ENCODE data around the gene C10orf71. TPM values are rescaled to one million over a fixed set of nuclear protein-coding genes. Genes with fewer than 3 reads are reported as not detected.

C10orf71 gene
- total RNA-seq, 1 experiment from 2014 or later = not detected

DNA sequence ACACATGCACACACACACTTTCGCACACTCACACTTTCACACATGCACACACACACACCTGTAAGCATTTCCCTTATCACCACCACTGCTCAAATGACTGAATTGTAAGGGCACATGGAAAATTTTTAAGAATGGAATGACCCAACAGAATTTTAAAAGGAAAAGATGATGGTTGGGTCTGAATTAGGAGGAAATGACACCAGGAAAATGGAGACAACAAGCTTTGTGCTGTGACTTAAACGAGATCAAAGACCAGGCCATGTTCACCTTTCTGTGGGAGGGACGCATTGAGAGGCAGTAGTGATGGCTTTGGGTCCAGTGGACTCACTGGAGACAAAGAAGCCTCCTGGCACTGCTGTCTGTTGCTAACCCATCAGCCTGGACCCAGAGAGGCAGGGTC is 16.7 kb upstream of the C10orf71 start:
- no peak for DNase-seq
- Mint-ChIP-seq H3K9me3 (ENCODE audit: low read depth, unreplicated experiment) (no peaks in the 10 kb centered on the region), H3K36me3 (ENCODE audit: insufficient read depth, unreplicated experiment) (no peaks in the 10 kb centered on the region), H3K27me3 (ENCODE audit: unreplicated experiment) (peaks cover 100% of the 10 kb centered on the region), H3K4me1 (ENCODE audit: low read depth, unreplicated experiment) (no peaks in the 10 kb centered on the region), H3K4me3 (ENCODE audit: low read depth, unreplicated experiment) (no peak overlapping the region), H3K27ac (ENCODE audit: unreplicated experiment) (no peak overlapping the region)
- BruUV-seq (replicated peaks) = no TSS peak
- TF ChIP-seq, protein P1, sequence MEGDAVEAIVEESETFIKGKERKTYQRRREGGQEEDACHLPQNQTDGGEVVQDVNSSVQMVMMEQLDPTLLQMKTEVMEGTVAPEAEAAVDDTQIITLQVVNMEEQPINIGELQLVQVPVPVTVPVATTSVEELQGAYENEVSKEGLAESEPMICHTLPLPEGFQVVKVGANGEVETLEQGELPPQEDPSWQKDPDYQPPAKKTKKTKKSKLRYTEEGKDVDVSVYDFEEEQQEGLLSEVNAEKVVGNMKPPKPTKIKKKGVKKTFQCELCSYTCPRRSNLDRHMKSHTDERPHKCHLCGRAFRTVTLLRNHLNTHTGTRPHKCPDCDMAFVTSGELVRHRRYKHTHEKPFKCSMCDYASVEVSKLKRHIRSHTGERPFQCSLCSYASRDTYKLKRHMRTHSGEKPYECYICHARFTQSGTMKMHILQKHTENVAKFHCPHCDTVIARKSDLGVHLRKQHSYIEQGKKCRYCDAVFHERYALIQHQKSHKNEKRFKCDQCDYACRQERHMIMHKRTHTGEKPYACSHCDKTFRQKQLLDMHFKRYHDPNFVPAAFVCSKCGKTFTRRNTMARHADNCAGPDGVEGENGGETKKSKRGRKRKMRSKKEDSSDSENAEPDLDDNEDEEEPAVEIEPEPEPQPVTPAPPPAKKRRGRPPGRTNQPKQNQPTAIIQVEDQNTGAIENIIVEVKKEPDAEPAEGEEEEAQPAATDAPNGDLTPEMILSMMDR (IDR thresholded peaks at IDR 0.05; ENCODE audit: unreplicated experiment) = no peak
- intact Hi-C loops (cut with micrococcal nuclease; ENCODE audit: unreplicated experiment) = no loop called here
- CTCF ChIA-PET = no interaction called here

DNA sequence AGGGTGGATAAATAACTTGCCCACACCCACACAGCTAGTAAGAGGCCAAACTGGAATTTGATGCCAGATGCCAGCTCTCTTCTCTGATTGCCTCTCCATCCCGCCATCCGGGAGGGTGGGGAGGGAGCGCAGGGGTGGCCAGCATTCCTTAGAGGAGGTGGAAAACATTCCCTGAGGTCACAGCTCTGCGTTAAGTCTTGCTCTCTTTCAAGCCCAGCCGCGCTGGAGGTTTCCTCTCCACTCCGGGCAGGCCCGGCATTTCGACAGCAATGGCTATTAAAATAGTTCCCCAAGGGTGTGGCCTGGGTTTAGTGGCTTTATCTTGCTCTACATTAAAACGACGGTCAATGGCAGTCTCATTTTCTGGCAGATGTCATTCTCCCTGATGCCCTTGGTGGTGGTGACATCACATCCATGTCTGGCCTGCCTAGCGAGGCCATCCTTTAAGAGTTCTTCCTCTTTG is 16.1 kb upstream of the C10orf71 start:
- Mint-ChIP-seq H3K27ac (ENCODE audit: unreplicated experiment) (no peak overlapping the region), H3K4me3 (ENCODE audit: low read depth, unreplicated experiment) (no peak overlapping the region), H3K27me3 (ENCODE audit: unreplicated experiment) (peaks cover 100% of the 10 kb centered on the region), H3K36me3 (ENCODE audit: insufficient read depth, unreplicated experiment) (no peaks in the 10 kb centered on the region), H3K4me1 (ENCODE audit: low read depth, unreplicated experiment) (no peaks in the 10 kb centered on the region), H3K9me3 (ENCODE audit: low read depth, unreplicated experiment) (no peaks in the 10 kb centered on the region)
- TF ChIP-seq, protein P1 (IDR thresholded peaks at IDR 0.05; ENCODE audit: unreplicated experiment) = no peak
- no TSS peak for BruUV-seq (replicated peaks)
- intact Hi-C loops (cut with micrococcal nuclease; ENCODE audit: unreplicated experiment) = no loop called here
- no peak for DNase-seq
- CTCF ChIA-PET = no interaction called here

DNA sequence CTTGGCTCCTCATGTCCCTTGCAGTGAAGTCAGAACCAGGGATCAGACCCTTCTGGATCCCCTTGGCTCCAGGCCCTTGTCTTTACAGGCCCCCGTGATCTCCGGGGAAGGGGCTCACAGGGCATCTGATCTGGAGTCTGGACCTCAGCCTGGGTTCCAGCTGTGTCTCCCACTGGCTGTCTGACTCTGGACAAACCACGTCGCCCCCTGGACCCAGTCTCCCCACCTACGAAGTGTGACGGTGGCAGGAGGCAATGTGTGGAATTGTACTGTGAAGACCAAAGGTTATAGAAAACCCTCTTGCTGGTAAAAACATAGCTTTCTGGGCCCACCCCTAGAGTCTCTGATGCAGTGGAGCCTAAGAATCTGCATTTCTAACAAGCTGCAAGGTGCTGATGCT is 15.5 kb upstream of the C10orf71 start:
- Mint-ChIP-seq H3K4me3 (ENCODE audit: low read depth, unreplicated experiment) (no peak overlapping the region), H3K27me3 (ENCODE audit: unreplicated experiment) (peaks cover 100% of the 10 kb centered on the region), H3K9me3 (ENCODE audit: low read depth, unreplicated experiment) (no peaks in the 10 kb centered on the region), H3K27ac (ENCODE audit: unreplicated experiment) (no peak overlapping the region), H3K4me1 (ENCODE audit: low read depth, unreplicated experiment) (no peaks in the 10 kb centered on the region), H3K36me3 (ENCODE audit: insufficient read depth, unreplicated experiment) (no peaks in the 10 kb centered on the region)
- TF ChIP-seq, protein P1 (IDR thresholded peaks at IDR 0.05; ENCODE audit: unreplicated experiment) = no peak
- DNase-seq = no peak
- no TSS peak for BruUV-seq (replicated peaks)
- CTCF ChIA-PET = no interaction called here
- intact Hi-C loops (cut with micrococcal nuclease; ENCODE audit: unreplicated experiment) = no loop called here

DNA sequence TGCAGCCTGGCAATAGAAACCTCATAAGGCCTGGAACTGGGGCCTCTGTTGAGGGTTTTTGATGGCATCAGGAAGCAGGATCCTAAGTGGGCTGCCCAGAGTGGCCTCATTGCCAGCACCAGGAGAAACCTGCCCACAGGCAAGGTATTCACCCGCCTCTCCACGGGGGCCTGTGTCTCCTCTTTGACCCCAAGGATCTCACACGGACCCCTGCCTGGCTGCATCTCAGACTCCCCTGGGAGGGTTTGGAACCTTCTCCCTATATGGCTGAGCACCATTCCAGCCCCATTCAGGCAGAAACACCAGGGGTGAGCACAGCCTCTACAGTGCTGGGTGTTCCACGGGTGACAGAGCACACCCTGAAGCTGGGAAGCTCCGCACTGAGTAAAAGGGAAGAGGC is 14.6 kb upstream of the C10orf71 start:
- no peaks in the 10 kb centered on the region for H3K9me3 Mint-ChIP-seq (ENCODE audit: low read depth, unreplicated experiment)
- no peaks in the 10 kb centered on the region for H3K36me3 Mint-ChIP-seq (ENCODE audit: insufficient read depth, unreplicated experiment)
- no peaks in the 10 kb centered on the region for H3K4me1 Mint-ChIP-seq (ENCODE audit: low read depth, unreplicated experiment)
- no peak overlapping the region for H3K27ac Mint-ChIP-seq (ENCODE audit: unreplicated experiment)
- H3K4me3 Mint-ChIP-seq (ENCODE audit: low read depth, unreplicated experiment) = no peak overlapping the region
- TF ChIP-seq, protein P1 (IDR thresholded peaks at IDR 0.05; ENCODE audit: unreplicated experiment) = no peak
- DNase-seq = no peak
- intact Hi-C loops (cut with micrococcal nuclease; ENCODE audit: unreplicated experiment) = no loop called here
- H3K27me3 Mint-ChIP-seq (ENCODE audit: unreplicated experiment) = peaks cover 97% of the 10 kb centered on the region
- BruUV-seq (replicated peaks) = no TSS peak
- CTCF ChIA-PET = no interaction called here
